AG09309 (cell line): ENCODE data around the gene GYS1.
A peak's percentile ranks its signal among the peaks of the same experiment; 100 is the strongest.
"Not testable (repeated sequence)": the region's sequence is repeated elsewhere in the genome, so short reads cannot be mapped to it uniquely, and the experiment has no call there.

Source experiments
- DNase-seq: peaks from one replicate; pipeline ENCODE4 v3.0.0-alpha.2; 2010; ENCODE audit warnings: low read depth
- H3K4me3 ChIP-seq: 2 replicates; pipeline ENCODE4 v1.5.1; 2011; ENCODE audit warnings: mild to moderate bottlenecking, low read depth, low read length, moderate library complexity; ENCODE audit not compliant: control insufficient read depth
- CTCF ChIP-seq: IDR thresholded peaks from 2 replicates; pipeline ENCODE4 v1.5.1; 2011; ENCODE audit warnings: mild to moderate bottlenecking, low read depth, low read length, inconsistent platforms; ENCODE audit not compliant: insufficient read depth, control insufficient read depth; ENCODE audit errors: missing control alignments

The GYS1 gene

GRCh38 chr19:48926909-48927308, 66.2 kb downstream of the GYS1 start:
- peak; percentile 94 for DNase-seq
- no peak for TF ChIP-seq CTCF
- H3K4me3 ChIP-seq = no peak overlapping the region

- H3K4me3 ChIP-seq, DNase-seq: not testable (repeated sequence)
Observed at GRCh38 chr19:48925890-48926289, 67.2 kb downstream of the GYS1 start.

GRCh38 chr19:48925240-48925843, 67.8 kb downstream of the GYS1 start:
- peak; percentile 69 for DNase-seq
- H3K4me3 ChIP-seq = no peak overlapping the region
- TF ChIP-seq CTCF = no peak

- no peak for DNase-seq
Observed at GRCh38 chr19:48922548-48923490, 70.3 kb downstream of the GYS1 start.

GRCh38 chr19:48921721-48922500, 71.2 kb downstream of the GYS1 start:
- DNase-seq = no peak
- TF ChIP-seq CTCF = no peak
- H3K4me3 ChIP-seq = no peak overlapping the region

More at GRCh38 chr19:48922548-48923490, 70.3 kb downstream of the GYS1 start:
- H3K4me3 ChIP-seq = no peak overlapping the region
- TF ChIP-seq CTCF = no peak

GRCh38 chr19:48920949-48921348, 72.2 kb downstream of the GYS1 start:
- no peak for DNase-seq
- no peak overlapping the region for H3K4me3 ChIP-seq
- no peak for TF ChIP-seq CTCF

GRCh38 chr19:48919271-48919670, 73.8 kb downstream of the GYS1 start:
- not testable (repeated sequence) for H3K4me3 ChIP-seq, DNase-seq
